Heart right ventricle (tissue), 16 donors: ENCODE results near the gene MC1R. TPM values are rescaled to one million over a fixed set of nuclear protein-coding genes. Genes with fewer than 3 reads are reported as not detected.

ENCODE experiments used
- ATAC-seq, 8 donors: fragments of 200-7000 bp; cut with Tn5 transposase; one replicate each; pipeline ENCODE4 v1.9.1; 2020; ENCODE audit warnings: mild to moderate bottlenecking in 8 of 8, moderate library complexity in 8 of 8, moderate number of reproducible peaks in 1 of 8
- DNase-seq, 2 donors: peaks; one replicate each; pipeline ENCODE4 v3.0.0-alpha.2; 2020
- H3K27ac ChIP-seq, 10 donors: fragments of 200-600 bp; sonication (generic) in 2 of 10; one replicate each; pipeline versions ENCODE4 v1.5.0 to v1.8.0; 2020 to 2022; ENCODE audit warnings: mild to moderate bottlenecking in 3 of 10
- H3K27me3 ChIP-seq, 7 donors: fragments of 200-600 bp; one replicate each; pipeline ENCODE4 v1.8.0; 2021 to 2022; ENCODE audit warnings: mild to moderate bottlenecking in 2 of 7
- H3K36me3 ChIP-seq, 9 donors: fragments of 200-600 bp; sonication (generic) in 1 of 9; one replicate each; pipeline versions ENCODE4 v1.5.0 to v1.8.0; 2020 to 2022; ENCODE audit warnings: mild to moderate bottlenecking in 2 of 9
- H3K4me1 ChIP-seq, 9 donors: fragments of 200-600 bp; sonication (generic) in 1 of 9; one replicate each; pipeline versions ENCODE4 v1.5.0 to v1.8.0; 2020 to 2022; ENCODE audit warnings: mild to moderate bottlenecking in 4 of 9
- H3K4me3 ChIP-seq, 10 donors: fragments of 200-600 bp; sonication (generic) in 2 of 10; one replicate each; pipeline versions ENCODE4 v1.5.0 to v1.8.0; 2020 to 2022; ENCODE audit warnings: mild to moderate bottlenecking in 7 of 10, moderate library complexity in 2 of 10
- H3K9me3 ChIP-seq, 11 donors: fragments of 200-600 bp in 10 of 11; sonication (generic) in 2 of 11; one replicate each; pipeline versions ENCODE4 v1.5.0 to v1.8.0; 2013 to 2022; ENCODE audit warnings: mild to moderate bottlenecking in 2 of 11, control low read depth in 1 of 11, moderate library complexity in 1 of 11
- CTCF ChIP-seq, 9 donors: fragments of 200-600 bp; sonication (generic) in 2 of 9; IDR thresholded peaks; one replicate each; pipeline versions ENCODE4 v1.5.0 to v1.8.0; 2021 to 2022; ENCODE audit warnings: antibody characterized with exemption in 9 of 9, mild to moderate bottlenecking in 5 of 9, moderate library complexity in 1 of 9
- WGBS, 2 donors: extraction: QIAGEN DNeasy Blood & Tissue Kit; methylation state at CpG; one replicate each; pipeline ENCODE4 v1.1.7; 2013; ENCODE audit warnings: inconsistent platforms in 1 of 2; 5-methylcytosine and 5-hydroxymethylcytosine counted together
- intact Hi-C, 10 donors: fragments of 100-400 bp; cut with DNase I; formaldehyde crosslinking; loops; one replicate each; pipeline versions ENCODE4 v1.11.1 to v1.14.2; 2022
- polyA plus RNA-seq, 2 donors: library from polyadenylated mRNA; stranded (reverse); fragments of 200-250 nt; gene quantifications; one replicate each; pipeline ENCODE4 v1.2.3, GENCODE V29; 2013
- total RNA-seq, 10 donors: library from RNA; stranded (reverse); fragmentation: NEBNext Ultra II Directional in 3 of 10; extraction: Animal tissue kit (Norgen Biotek cat#: 25700) in 3 of 10; gene quantifications; one replicate each; pipeline versions ENCODE4 v1.2.1 to v1.2.4, GENCODE V29; 2021 to 2023
- donor health status: Arrhythmogenic right ventricular cardiomyopathy.
- donor health status: ischemic (EF 13 %, LVEDD 7.1; RV severe dilation, severe dysfunction).
- donor health status: healthy with polysubstance abuse.
- donor health status: DM: no; HTN: yes; CAD: no.
- donor health status: DM: no; HTN: no; CAD: no.
- donor health status: ischemic (EF 25% LVEDD 6.9; RV normal size, moderate dysfunction).
- donor health status: ischemic (EF 25% LVEDD 5.7; RV mildly dilated, moderate dysfunction).
- donor health status: healthy.
- donor health status: DM: yes; HTN: yes; CAD: no.
- donor health status: Ischemic cardiomyopathy.
- donor health status: ischemic (EF 35%, LVEDD 5.7; RV mildly dilated, moderate dysfunction).
- donor health status: nonischemic (EF 11% LVEDD 7.7; RV severe dilation, severe dysfunction).
- donor health status: DM: yes; HTN: yes; CAD: no.
- donor health status: PGD.
- donor health status: ischemic (EF 29% LVEDD 5.4; RV normal size, mild dysfunction).
- donor health status: nonischemic (EF 23%, LVEDD 6.1; RV moderate dilation, normal function).

MC1R gene
- total and polyA plus RNA-seq, 12 donors: 0.64 to 4.5 (median 1.3) TPM

GRCh38 chr16:89952551-89952950, 33.9 kb downstream of the MC1R start:
- 93 to 95% methylated on average over 6 of the region's 6 CpGs for WGBS, 2 donors

GRCh38 chr16:89953671-89954406, 35.2 kb downstream of the MC1R start:
- Histone ChIP-seq H3K4me1 (peaks cover 0 to 27% (median 7%) of the 10 kb centered on the region in 9 donors), H3K36me3 (peaks cover 0 to 44% (median 12%) of the 10 kb centered on the region in 9 donors), H3K27ac (no peak overlapping the region), H3K4me3 (no peak overlapping the region), H3K27me3 (no peaks in the 10 kb centered on the region), H3K9me3 (no peaks in the 10 kb centered on the region)
- no peak for ATAC-seq
- WGBS, 2 donors: 93 to 96% methylated on average over 9 to 11 of the region's 11 CpGs
- DNase-seq: no peak
- intact Hi-C loops: loop anchor here in 1 of 10 donors (10.0 kb wide), 1 partner anchor 69 kb away; no protein-coding TSS in a partner anchor
- TF ChIP-seq CTCF (IDR thresholded peaks at IDR 0.05): no peak

More at GRCh38 chr16:89952551-89952950, 33.9 kb downstream of the MC1R start:
- Histone ChIP-seq H3K36me3 (peaks cover 0 to 31% (median 8%) of the 10 kb centered on the region in 9 donors), H3K4me1 (peaks cover 0 to 36% (median 14%) of the 10 kb centered on the region in 9 donors), H3K9me3 (no peaks in the 10 kb centered on the region), H3K27me3 (peaks cover 0 to 5% (median 0%) of the 10 kb centered on the region in 7 donors), H3K27ac (no peak overlapping the region), H3K4me3 (no peak overlapping the region)
- intact Hi-C loops: loop anchor here in 1 of 10 donors (10.0 kb wide), 1 partner anchor 68 kb away; no protein-coding TSS in a partner anchor
- DNase-seq (no peak), ATAC-seq (no peak)
- TF ChIP-seq CTCF (IDR thresholded peaks at IDR 0.05): no peak

GRCh38 chr16:89954462-89954861, 35.8 kb downstream of the MC1R start:
- Histone ChIP-seq H3K4me3 (no peak overlapping the region), H3K27me3 (no peaks in the 10 kb centered on the region), H3K27ac (no peak overlapping the region), H3K4me1 (peaks cover 0 to 23% (median 4%) of the 10 kb centered on the region in 9 donors), H3K9me3 (no peaks in the 10 kb centered on the region), H3K36me3 (peaks cover 0 to 50% (median 16%) of the 10 kb centered on the region in 9 donors)
- DNase-seq (no peak), ATAC-seq (no peak)
- intact Hi-C loops: loop anchor here in 1 of 10 donors (10.0 kb wide), 1 partner anchor 70 kb away; no protein-coding TSS in a partner anchor
- 92 to 96% methylated on average over 15 of the region's 15 CpGs for whole genome bisulfite sequencing, 2 donors
- no peak for TF ChIP-seq CTCF (IDR thresholded peaks at IDR 0.05)

- Histone ChIP-seq H3K9me3 (no peaks in the 10 kb centered on the region), H3K4me3 (no peak overlapping the region), H3K27ac (no peak overlapping the region), H3K27me3 (no peaks in the 10 kb centered on the region), H3K36me3 (peaks cover 0 to 57% (median 16%) of the 10 kb centered on the region in 9 donors), H3K4me1 (peaks cover 0 to 18% (median 0%) of the 10 kb centered on the region in 9 donors)
- TF ChIP-seq CTCF (IDR thresholded peaks at IDR 0.05): no peak
- ATAC-seq (no peak), DNase-seq (no peak)
- intact Hi-C loops: loop anchor here in 1 of 10 donors (10.0 kb wide), 1 partner anchor 70 kb away; no protein-coding TSS in a partner anchor
- 87 to 90% methylated on average over 15 of the region's 15 CpGs for WGBS, 2 donors
Observed at GRCh38 chr16:89955001-89955685, 36.5 kb downstream of the MC1R start.
